ENCODE results near the gene SAP30BP. TPM values are rescaled to one million over a fixed set of nuclear protein-coding genes. Genes with fewer than 3 reads are reported as not detected.

SAP30BP gene
- total RNA-seq, 1 experiment from 2014 or later = 98.3 TPM

GRCh38 chr17:75738218-75738802, 71.2 kb downstream of the SAP30BP start:
- no peak for DNase-seq (ENCODE audit: low read depth)

DNA sequence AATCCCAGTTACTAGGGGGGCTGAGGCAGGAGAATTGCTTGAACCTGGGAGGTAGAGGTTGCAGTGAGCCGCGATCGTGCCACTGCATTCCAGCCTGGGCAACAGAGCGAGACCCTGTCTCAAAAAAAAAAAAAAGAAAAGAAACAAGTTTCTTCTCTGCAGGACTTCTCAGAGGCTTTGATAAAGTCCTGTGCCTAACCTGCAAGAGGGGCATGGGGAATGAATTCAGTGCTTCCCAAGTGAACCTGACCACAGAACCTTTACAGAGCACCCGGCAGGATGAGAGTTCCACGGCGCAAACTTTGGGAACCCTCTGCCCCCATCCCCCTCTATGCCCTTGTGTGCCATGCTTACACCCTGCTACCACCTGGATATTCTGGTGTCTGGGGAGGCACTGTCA, 72.0 kb downstream of the SAP30BP start:
- no peak for DNase-seq (ENCODE audit: low read depth)

DNA sequence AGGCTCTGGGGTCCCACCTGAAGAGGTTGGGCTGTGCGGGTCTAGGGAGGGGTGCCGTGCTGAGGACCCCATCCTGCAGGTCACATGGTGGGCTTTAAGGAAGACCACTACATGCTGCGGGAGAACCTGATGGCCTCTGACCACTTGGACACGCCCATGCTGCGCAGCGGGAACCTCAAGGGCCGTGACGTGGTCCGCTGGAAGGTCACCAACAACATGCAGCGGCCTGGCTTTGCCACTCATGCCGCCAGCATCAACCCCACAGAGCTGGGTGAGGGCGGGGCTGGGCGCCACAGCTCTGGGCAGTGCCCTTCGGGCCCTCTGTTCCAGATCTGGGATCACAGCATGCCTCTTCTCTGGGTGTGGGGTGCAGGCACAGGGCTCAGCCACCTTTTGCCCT, 72.7 kb downstream of the SAP30BP start:
- DNase-seq (ENCODE audit: low read depth) = no peak

DNA sequence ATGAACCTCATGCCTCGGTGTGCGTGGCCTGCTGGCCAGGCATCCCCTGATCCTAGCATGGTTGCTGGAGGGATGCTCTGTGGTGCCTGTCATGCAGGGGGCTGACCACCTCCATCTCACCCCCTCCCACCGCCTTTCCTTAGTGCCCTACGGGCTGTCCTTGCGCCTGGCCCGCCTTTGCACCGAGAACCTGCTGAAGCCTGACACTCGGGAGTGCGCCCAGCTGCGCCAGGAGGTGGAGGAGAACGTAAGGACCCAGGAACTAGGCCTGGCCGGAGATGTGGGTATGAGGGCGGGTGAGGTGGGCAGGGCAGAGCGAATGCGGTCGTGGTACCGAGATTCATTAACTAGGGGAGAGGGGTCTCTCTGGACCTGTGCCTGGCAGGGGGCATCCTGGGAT, 73.1 kb downstream of the SAP30BP start:
- DNase-seq (ENCODE audit: low read depth) = no peak

GRCh38 chr17:75740631-75741077, 73.5 kb downstream of the SAP30BP start:
- no peak for DNase-seq (ENCODE audit: low read depth)

DNA sequence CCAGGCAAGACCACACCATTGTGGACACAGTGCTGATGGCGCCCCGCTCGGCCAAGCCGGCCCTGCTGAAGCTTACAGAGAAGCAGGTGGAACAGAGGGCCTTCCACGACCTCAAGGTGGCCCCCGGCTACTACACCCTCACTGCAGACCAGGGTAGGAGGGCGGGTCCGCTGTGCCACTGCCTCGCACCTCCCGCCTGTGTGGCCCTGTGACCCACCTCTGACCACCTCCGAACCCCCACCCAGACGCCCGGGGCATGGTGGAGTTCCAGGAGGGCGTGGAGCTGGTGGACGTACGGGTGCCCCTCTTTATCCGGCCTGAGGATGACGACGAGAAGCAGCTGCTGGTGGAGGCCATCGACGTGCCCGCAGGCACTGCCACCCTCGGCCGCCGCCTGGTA, 75.2 kb downstream of the SAP30BP start:
- no peak for DNase-seq (ENCODE audit: low read depth)

GRCh38 chr17:75743625-75744206, 76.6 kb downstream of the SAP30BP start:
- DNase-seq (ENCODE audit: low read depth) = no peak

DNA sequence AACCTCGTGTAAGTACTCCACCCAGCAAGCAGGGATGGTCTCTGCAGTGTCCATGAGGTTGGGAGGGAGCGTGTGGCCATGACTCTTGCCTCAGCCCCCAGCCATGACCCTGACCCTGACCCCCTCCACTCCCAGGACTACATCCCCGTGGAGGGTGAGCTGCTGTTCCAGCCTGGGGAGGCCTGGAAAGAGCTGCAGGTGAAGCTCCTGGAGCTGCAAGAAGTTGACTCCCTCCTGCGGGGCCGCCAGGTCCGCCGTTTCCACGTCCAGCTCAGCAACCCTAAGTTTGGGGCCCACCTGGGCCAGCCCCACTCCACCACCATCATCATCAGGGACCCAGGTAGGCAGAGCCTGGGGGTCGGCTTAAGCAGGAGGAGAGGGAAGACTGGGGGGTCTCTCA, 81.6 kb downstream of the SAP30BP start:
- no peak for DNase-seq (ENCODE audit: low read depth)

- peak; percentile 78 for DNase-seq (ENCODE audit: low read depth)
These were observed 82.6 kb downstream of the SAP30BP start for GRCh38 chr17:75749545-75750389.

DNA sequence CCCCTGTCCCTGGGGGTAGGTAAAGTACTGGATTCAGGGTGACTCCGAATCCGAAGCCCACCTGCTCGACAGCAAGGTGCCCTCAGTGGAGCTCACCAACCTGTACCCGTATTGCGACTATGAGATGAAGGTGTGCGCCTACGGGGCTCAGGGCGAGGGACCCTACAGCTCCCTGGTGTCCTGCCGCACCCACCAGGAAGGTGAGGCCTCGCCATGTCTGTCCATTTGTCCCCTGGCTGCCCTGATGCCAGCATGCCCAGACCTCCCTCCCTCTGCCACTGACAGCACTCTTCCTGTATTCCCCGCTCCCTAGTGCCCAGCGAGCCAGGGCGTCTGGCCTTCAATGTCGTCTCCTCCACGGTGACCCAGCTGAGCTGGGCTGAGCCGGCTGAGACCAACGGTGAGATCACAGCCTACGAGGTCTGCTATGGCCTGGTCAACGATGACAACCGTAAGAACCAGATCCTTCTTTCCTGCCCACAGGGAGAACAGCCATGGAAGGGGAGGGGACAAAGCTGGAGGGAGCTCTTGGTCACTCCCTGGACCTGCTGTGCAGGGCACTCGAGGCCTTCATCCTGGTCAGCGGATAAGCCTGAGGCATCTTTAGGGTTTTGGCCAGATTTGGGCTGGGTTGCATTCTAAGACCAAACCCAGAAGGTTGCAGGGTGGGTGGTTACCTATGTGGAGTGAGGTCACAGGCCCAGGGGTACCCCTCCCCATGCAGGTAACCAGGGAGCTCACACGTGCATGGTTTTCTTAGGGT, 83.7 kb downstream of the SAP30BP start:
- no peak for DNase-seq (ENCODE audit: low read depth)

DNA sequence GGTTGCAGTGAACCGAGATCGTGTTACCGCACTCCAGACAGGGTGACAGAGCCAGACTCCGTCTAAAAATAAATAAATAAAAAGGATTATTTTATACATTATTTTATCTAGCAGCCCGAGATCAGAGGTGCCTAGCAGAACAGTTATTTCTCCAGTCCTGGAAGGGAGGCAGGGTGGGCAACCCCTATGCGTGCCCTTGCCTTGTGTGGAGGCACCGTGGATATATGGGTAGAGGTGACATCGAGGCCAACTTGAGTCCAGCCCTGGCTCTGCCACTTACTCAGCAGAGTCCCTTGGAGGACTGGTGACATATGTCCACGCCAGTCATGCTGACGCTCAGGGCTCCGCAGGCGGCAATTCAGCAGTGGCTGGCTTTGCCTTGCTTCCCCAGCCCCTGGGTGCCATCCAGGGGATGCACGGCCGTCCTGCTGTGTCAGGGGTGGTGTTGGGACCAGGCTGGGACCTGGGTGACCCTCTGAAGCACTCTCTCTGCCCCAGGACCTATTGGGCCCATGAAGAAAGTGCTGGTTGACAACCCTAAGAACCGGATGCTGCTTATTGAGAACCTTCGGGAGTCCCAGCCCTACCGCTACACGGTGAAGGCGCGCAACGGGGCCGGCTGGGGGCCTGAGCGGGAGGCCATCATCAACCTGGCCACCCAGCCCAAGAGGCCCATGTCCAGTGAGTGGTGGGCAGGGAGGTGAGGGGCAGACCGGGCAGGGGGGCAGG, 84.7 kb downstream of the SAP30BP start:
- DNase-seq (ENCODE audit: low read depth) = no peak

DNA sequence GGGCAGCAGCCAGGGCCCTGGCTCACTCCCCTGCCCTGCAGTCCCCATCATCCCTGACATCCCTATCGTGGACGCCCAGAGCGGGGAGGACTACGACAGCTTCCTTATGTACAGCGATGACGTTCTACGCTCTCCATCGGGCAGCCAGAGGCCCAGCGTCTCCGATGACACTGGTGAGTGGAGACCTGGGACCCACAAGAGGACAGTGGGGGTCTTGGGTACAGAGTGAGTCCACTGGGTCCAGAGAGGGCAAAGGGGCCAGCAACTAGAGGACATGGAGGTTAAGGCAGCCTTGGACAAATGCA, 85.2 kb downstream of the SAP30BP start:
- DNase-seq (ENCODE audit: low read depth) = no peak

GRCh38 chr17:75752802-75753513, 85.8 kb downstream of the SAP30BP start:
- no peak for DNase-seq (ENCODE audit: low read depth)

- peak; percentile 86 for DNase-seq (ENCODE audit: low read depth)
These were observed 86.6 kb downstream of the SAP30BP start for GRCh38 chr17:75753514-75754377.

- DNase-seq (ENCODE audit: low read depth) = no peak
These were observed 87.5 kb downstream of the SAP30BP start for GRCh38 chr17:75754378-75755204.

GRCh38 chr17:75755205-75755901, 88.2 kb downstream of the SAP30BP start:
- no peak for DNase-seq (ENCODE audit: low read depth)

DNA sequence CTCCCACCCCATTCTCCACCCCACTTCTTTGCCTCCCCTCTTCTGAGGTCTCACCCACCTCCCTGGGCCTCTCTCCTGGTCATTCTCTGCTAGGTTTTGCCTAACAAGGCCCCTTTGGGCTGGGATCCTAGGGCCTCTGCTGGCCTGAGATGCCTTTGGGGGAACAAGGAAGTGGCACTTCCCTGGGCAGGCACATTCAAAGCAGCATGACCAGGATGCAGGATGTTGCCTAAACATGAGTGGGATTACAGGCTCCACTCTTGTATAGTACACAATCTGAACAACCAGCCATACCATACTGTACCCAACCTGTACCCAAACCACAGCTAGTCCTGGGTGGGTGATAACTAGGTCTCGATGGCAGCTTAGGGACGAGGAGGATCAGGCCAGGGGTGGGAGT, 88.9 kb downstream of the SAP30BP start:
- DNase-seq (ENCODE audit: low read depth) = no peak

DNA sequence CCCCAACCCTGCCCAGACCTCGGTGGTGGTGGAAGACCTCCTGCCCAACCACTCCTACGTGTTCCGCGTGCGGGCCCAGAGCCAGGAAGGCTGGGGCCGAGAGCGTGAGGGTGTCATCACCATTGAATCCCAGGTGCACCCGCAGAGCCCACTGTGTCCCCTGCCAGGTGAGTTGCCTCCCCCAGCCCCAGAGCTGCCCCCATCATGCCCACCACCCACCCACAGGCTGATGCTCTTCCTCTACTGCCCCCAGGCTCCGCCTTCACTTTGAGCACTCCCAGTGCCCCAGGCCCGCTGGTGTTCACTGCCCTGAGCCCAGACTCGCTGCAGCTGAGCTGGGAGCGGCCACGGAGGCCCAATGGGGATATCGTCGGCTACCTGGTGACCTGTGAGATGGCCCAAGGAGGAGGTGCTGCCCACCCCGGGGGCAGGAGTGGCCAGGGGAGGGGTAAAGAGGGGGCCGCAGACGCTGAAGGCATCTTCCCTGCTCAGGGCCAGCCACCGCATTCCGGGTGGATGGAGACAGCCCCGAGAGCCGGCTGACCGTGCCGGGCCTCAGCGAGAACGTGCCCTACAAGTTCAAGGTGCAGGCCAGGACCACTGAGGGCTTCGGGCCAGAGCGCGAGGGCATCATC, 89.4 kb downstream of the SAP30BP start:
- DNase-seq (ENCODE audit: low read depth) = no peak

All from Daoy (cell line).